Esophagus muscularis mucosa (tissue), 4 donors: ENCODE measurements around the gene SARNP. TPM values are rescaled to one million over a fixed set of nuclear protein-coding genes. Genes with fewer than 3 reads are reported as not detected.

Experiments
- DNase-seq: peaks from one replicate; pipeline ENCODE4 v3.0.0-alpha.2; 2017; ENCODE audit errors: extremely low spot score
- H3K27ac ChIP-seq, 4 donors: fragments of 200-600 bp; sonication (generic); replicated peaks in 1 of 4; 1 replicate in 3 of 4; 2 replicates in 1 of 4; pipeline ENCODE4 v1.5.1; 2016 to 2019; ENCODE audit warnings: mild to moderate bottlenecking in 1 of 4
- H3K27me3 ChIP-seq, 4 donors: fragments of 200-600 bp; sonication (generic); one replicate each; pipeline versions ENCODE4 v1.5.1 to v1.6.0; 2016 to 2019
- H3K36me3 ChIP-seq, 4 donors: fragments of 200-600 bp; sonication (generic); one replicate each; pipeline ENCODE4 v1.5.1; 2016 to 2019
- H3K4me1 ChIP-seq, 4 donors: fragments of 200-600 bp; sonication (generic); one replicate each; pipeline ENCODE4 v1.5.1; 2016 to 2019
- H3K4me3 ChIP-seq, 4 donors: fragments of 200-600 bp; sonication (generic); 1 replicate in 2 of 4; 2 replicates in 2 of 4; pipeline ENCODE4 v1.5.1; 2016 to 2019; ENCODE audit warnings: mild to moderate bottlenecking in 4 of 4, moderate library complexity in 1 of 4
- H3K9me3 ChIP-seq, 4 donors: fragments of 200-600 bp; sonication (generic); 1 replicate in 3 of 4; 2 replicates in 1 of 4; pipeline ENCODE4 v1.5.1; 2016 to 2019
- EP300 ChIP-seq: sonication (generic); formaldehyde crosslinking; IDR thresholded peaks from one replicate; pipeline ENCODE4 v1.6.1; 2017; ENCODE audit warnings: antibody characterized with exemption
- POLR2A ChIP-seq: fragments of 450-650 bp; IDR thresholded peaks from one replicate; pipeline ENCODE4 v1.6.1; 2017; ENCODE audit warnings: antibody characterized with exemption, moderate library complexity, mild to moderate bottlenecking, low read depth
- POLR2AphosphoS5 ChIP-seq, 2 donors: sonication (generic); formaldehyde crosslinking; IDR thresholded peaks; one replicate each; pipeline ENCODE4 v1.6.1; 2017; ENCODE audit warnings: antibody characterized with exemption in 2 of 2
- WGBS: methylation state at CpG from one replicate; pipeline ENCODE4 v1.1.5; 2018; 5-methylcytosine and 5-hydroxymethylcytosine counted together
- intact Hi-C: fragments of 100-400 bp; cut with DNase I; formaldehyde crosslinking; loops from one replicate; pipeline ENCODE4 v1.15.1; 2023
- total RNA-seq, 4 donors: library from RNA; depleted of rRNA; stranded (reverse); fragments of >200 nt; gene quantifications; one replicate each; pipeline versions ENCODE4 v1.1.0 to v1.2.1, GENCODE V29; 2016
- TF ChIP-seq, protein P1 (sequence below), 3 experiments: fragments of 200-600 bp in 2 of 3; fragments of 450-650 bp in 1 of 3; sonication (generic) in 2 of 3; IDR thresholded peaks; one replicate each; pipeline ENCODE4 v1.5.1; 2017 to 2019; ENCODE audit warnings: antibody characterized with exemption in 3 of 3, mild to moderate bottlenecking in 2 of 3, moderate library complexity in 1 of 3

SARNP gene
- total RNA-seq, 4 donors from 2014 or later: 57.7 to 78.0 (median 70.1) TPM

DNA sequence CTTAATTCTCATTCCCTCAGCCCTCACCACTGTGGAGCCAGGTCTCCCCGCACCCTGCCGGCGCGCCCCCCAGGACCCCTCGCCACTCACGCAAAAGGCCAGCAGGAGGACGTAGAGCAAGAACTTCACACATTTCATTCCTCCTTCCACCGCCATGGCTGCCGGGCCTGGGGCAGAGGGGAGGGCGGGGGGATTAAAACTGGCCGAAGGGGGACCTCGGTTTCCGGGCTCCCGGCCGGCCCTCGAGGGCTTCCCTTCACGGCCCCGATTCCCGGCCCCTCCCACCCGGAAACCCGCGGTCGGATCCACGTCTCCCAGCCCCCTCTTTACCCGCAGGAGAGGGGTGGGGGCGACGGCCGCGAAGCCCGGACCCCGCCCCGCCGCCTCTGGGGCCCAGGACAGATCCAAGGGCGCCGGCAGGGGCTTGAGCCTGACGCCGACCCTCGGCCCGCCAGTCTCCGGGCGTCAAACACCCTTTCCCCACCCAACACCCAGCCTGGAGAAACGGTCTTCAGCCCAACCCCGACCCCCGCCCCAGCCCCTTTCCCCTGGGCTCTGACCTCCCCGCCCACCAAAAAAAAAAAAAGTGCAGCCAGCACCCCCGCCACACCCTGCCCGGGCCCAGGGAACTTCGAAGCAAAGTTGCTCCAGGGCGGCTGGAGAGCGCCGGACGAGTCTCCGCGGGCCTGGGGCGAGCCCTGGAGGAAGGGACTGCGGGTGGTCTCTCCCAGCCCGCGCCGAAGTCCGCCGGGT lies 89.2 kb downstream of the SARNP start:
- intact Hi-C loops: no loop called here
- H3K9me3 ChIP-seq: no peaks in the 10 kb centered on the region
- no peaks in the 10 kb centered on the region for H3K27me3 ChIP-seq
- DNase-seq: no peak
- WGBS: 0% methylated on average over 5 of the region's 61 CpGs
- no peak for TF ChIP-seq POLR2A
- no peak for TF ChIP-seq POLR2AphosphoS5 (IDR thresholded peaks at IDR 0.05)
- TF ChIP-seq, protein P1, sequence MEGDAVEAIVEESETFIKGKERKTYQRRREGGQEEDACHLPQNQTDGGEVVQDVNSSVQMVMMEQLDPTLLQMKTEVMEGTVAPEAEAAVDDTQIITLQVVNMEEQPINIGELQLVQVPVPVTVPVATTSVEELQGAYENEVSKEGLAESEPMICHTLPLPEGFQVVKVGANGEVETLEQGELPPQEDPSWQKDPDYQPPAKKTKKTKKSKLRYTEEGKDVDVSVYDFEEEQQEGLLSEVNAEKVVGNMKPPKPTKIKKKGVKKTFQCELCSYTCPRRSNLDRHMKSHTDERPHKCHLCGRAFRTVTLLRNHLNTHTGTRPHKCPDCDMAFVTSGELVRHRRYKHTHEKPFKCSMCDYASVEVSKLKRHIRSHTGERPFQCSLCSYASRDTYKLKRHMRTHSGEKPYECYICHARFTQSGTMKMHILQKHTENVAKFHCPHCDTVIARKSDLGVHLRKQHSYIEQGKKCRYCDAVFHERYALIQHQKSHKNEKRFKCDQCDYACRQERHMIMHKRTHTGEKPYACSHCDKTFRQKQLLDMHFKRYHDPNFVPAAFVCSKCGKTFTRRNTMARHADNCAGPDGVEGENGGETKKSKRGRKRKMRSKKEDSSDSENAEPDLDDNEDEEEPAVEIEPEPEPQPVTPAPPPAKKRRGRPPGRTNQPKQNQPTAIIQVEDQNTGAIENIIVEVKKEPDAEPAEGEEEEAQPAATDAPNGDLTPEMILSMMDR (IDR thresholded peaks at IDR 0.05): no peak
- TF ChIP-seq EP300: no peak
- H3K36me3 ChIP-seq: peaks cover 17 to 42% (median 36%) of the 10 kb centered on the region in 4 donors
- peak overlapping the region; percentile 89 to 100 (median 98) for H3K27ac ChIP-seq
- H3K4me1 ChIP-seq: peaks cover 52 to 77% (median 70%) of the 10 kb centered on the region in 4 donors
- H3K4me3 ChIP-seq: peak overlapping the region; percentile 73 to 98 (median 81)

DNA sequence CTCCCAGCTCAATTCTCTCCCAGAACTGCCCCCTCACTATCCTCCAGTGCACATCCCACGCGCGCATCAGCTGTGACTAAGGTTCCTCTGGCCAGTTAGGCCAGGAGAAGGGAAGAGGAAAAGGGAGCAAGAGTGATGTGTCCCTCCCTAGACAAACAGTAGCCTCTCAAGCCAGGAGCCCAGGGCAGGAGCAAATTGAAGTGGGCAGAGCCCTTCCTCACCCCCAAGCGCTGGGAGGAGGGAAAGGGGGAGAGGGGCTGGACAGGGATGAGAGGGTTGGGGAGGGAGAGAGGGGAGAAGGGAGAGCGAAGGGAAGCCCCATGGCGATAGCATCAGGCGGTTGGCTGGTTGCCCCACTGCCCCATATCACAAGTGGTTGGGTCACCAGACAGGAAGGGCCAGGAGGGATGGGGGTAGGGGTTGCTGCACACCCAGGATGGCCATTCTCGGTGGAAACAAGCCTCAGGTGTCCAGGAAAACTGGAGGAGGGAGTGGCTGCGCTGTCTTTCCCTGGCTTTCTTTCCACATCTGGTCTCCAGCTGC lies 89.8 kb downstream of the SARNP start:
- peaks cover 53 to 83% (median 75%) of the 10 kb centered on the region in 4 donors for H3K4me1 ChIP-seq
- H3K27ac ChIP-seq: peak overlapping the region; percentile 89 to 100 (median 98)
- H3K36me3 ChIP-seq: peaks cover 17 to 45% (median 38%) of the 10 kb centered on the region in 4 donors
- no peaks in the 10 kb centered on the region for H3K9me3 ChIP-seq
- WGBS: 4% methylated on average over 8 of the region's 9 CpGs
- no peak for DNase-seq
- peak overlapping the region; percentile 73 to 98 (median 81) for H3K4me3 ChIP-seq
- no peaks in the 10 kb centered on the region for H3K27me3 ChIP-seq
- TF ChIP-seq POLR2AphosphoS5 (IDR thresholded peaks at IDR 0.05) (peak; percentile 44 to 63), EP300 (no peak)
- TF ChIP-seq, protein P1 (IDR thresholded peaks at IDR 0.05): no peak
- intact Hi-C loops: no loop called here

DNA sequence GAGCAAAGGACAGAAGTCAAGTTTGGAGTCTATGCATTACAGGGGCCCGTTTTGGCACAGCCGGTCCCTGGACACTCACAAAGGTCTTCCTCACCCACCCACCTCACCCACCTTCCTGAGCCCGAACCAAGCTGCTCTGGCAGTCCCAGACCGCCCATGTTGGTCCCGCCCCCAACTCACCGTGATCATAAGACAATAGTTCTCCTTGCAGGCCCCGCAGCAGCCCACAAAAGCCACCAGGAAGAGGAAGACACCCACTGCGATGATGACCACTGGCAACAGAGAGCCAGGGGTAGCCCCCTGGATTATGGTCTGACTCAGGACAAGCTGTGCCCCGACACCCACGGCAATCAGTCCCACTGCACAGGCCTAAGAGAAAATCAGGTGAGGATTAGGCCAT lies 90.6 kb downstream of the SARNP start:
- H3K27ac ChIP-seq: peak overlapping the region; percentile 89 to 100 (median 98)
- WGBS: 39% methylated on average over 7 of the region's 10 CpGs
- H3K4me3 ChIP-seq: peak overlapping the region; percentile 73 to 98 (median 81)
- no peaks in the 10 kb centered on the region for H3K27me3 ChIP-seq
- H3K9me3 ChIP-seq: no peaks in the 10 kb centered on the region
- intact Hi-C loops: no loop called here
- H3K4me1 ChIP-seq: peaks cover 53 to 84% (median 77%) of the 10 kb centered on the region in 4 donors
- peaks cover 17 to 45% (median 38%) of the 10 kb centered on the region in 4 donors for H3K36me3 ChIP-seq
- TF ChIP-seq POLR2AphosphoS5 (IDR thresholded peaks at IDR 0.05) (no peak), POLR2A (no peak), EP300 (no peak)
- TF ChIP-seq, protein P1 (IDR thresholded peaks at IDR 0.05): no peak
- no peak for DNase-seq

DNA sequence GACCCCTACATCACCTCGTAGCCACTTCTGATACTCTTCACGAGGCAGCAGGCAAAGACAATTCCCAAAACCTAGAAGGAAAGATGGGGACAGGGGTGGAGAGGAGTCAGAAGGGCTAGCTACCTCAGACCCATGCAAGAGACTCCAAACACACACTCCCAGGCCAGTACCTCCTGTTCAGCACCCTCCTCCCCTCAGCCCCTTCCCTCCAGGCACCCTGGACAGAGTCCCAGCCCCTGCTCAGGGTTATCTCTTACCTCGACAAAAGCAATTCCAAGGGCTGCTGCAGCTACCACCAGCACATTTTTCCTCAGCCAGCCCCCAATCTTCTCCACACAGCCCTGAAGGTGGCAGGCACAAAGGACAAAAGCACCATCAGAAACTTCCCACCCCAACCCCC lies 92.0 kb downstream of the SARNP start:
- H3K27ac ChIP-seq: peak overlapping the region; percentile 89 to 100 (median 98)
- H3K4me1 ChIP-seq: peaks cover 65 to 85% (median 78%) of the 10 kb centered on the region in 4 donors
- intact Hi-C loops: no loop called here
- no peaks in the 10 kb centered on the region for H3K9me3 ChIP-seq
- no peak overlapping the region for H3K4me3 ChIP-seq
- TF ChIP-seq POLR2A: no peak
- WGBS: 49% methylated on average over 3 of the region's 3 CpGs
- no peaks in the 10 kb centered on the region for H3K27me3 ChIP-seq
- DNase-seq: no peak
- peaks cover 17 to 45% (median 38%) of the 10 kb centered on the region in 4 donors for H3K36me3 ChIP-seq

DNA sequence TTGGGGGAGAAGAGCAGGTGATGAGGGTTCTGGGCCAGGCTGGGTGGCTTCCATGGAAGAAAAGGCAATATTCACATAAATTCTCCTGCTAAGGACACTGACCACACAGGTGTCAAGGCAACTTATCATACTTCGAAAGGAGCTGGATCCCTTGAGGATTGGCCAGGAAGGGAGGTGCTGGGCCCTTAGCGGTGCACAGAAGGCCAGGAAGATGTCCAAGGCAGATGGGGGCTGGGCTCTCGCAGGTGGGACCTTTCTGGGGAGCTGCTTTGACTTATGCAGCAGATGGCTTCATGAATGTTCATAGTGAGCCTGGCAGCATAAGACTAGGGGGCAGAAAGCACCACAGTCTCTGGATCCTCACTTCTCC lies 92.6 kb downstream of the SARNP start:
- TF ChIP-seq POLR2AphosphoS5 (IDR thresholded peaks at IDR 0.05) (no peak), EP300 (no peak), POLR2A (no peak)
- TF ChIP-seq, protein P1 (IDR thresholded peaks at IDR 0.05): no peak
- no peak for DNase-seq
- Histone ChIP-seq H3K4me3 (no peak overlapping the region), H3K9me3 (no peaks in the 10 kb centered on the region), H3K4me1 (peaks cover 62 to 85% (median 78%) of the 10 kb centered on the region in 4 donors), H3K27ac (peak overlapping the region; percentile 89 to 100 (median 98)), H3K36me3 (peaks cover 17 to 45% (median 38%) of the 10 kb centered on the region in 4 donors), H3K27me3 (no peaks in the 10 kb centered on the region)
- WGBS: 60% methylated on average over 2 of the region's 3 CpGs
- intact Hi-C loops: no loop called here
